Measurements from ENCODE around the gene AKAP8.

DNA sequence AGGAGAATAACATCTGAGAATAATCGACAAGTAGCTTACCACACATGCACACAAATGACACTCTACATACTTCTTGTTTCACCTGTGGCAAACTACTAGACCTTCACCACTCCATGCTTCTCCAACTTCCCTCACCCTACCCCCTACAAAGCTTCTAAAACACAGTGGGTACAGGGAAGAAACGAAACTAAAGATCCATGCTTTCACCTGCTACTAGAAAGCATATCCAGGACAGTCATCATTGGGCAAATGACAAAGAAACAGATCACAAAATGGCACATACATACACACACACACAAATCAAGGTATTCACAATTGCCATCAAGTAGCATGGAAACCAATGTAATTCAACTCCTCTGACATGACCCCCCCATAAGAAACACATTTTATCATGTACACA, 57.8 kb downstream of the AKAP8 start:
- TF ChIP-seq GATA2 (IDR thresholded peaks at IDR 0.05; ENCODE audit: low read depth, low read length) = no peak
- TF ChIP-seq GATA3 (IDR thresholded peaks at IDR 0.05; ENCODE audit: low read depth, low read length) = no peak

Data from SH-SY5Y (cell line).